Endodermal cell (in vitro differentiated cells): ENCODE results near the gene ZBTB20. TPM values are rescaled to one million over a fixed set of nuclear protein-coding genes. Genes with fewer than 3 reads are reported as not detected.

Source experiments
- DNase-seq: peaks from one replicate; pipeline ENCODE4 v3.0.0-alpha.2; 2017
- H3K27ac ChIP-seq: 2 replicates; pipeline ENCODE4 v1.5.1; 2013; ENCODE audit warnings: mild to moderate bottlenecking, low read depth, low read length, moderate library complexity
- H3K27me3 ChIP-seq: 2 replicates; pipeline ENCODE4 v1.6.1; 2013; ENCODE audit warnings: mild to moderate bottlenecking, low read length, moderate library complexity; ENCODE audit not compliant: insufficient read depth, control insufficient read depth, poor library complexity, severe bottlenecking
- H3K36me3 ChIP-seq: 2 replicates; pipeline ENCODE4 v1.7.0; 2013; ENCODE audit warnings: mild to moderate bottlenecking, low read length, moderate library complexity; ENCODE audit not compliant: control insufficient read depth, insufficient read depth
- H3K4me1 ChIP-seq: one replicate; pipeline ENCODE4 v1.7.0; 2013; ENCODE audit warnings: low read length; ENCODE audit not compliant: control insufficient read depth, insufficient read depth
- H3K4me3 ChIP-seq: 2 replicates; pipeline ENCODE4 v1.5.1; 2013; ENCODE audit warnings: mild to moderate bottlenecking, low read length, moderate library complexity
- H3K9ac ChIP-seq: 2 replicates; pipeline ENCODE4 v1.6.1; 2013; ENCODE audit warnings: mild to moderate bottlenecking, low read length, moderate library complexity; ENCODE audit not compliant: poor library complexity, severe bottlenecking; ENCODE audit errors: extremely low read depth
- H3K9me3 ChIP-seq: 2 replicates; pipeline ENCODE4 v1.6.1; 2013; ENCODE audit warnings: mild to moderate bottlenecking, low read length, moderate library complexity; ENCODE audit not compliant: control insufficient read depth
- H3K27ac Mint-ChIP-seq: 2 replicates; pipeline ENCODE4 v1.8.0; 2020; ENCODE audit warnings: mixed read lengths
- H3K27me3 Mint-ChIP-seq: 2 replicates; pipeline ENCODE4 v1.8.0; 2021; ENCODE audit warnings: mild to moderate bottlenecking, mixed read lengths; ENCODE audit not compliant: insufficient read depth
- H3K36me3 Mint-ChIP-seq: 2 replicates; pipeline ENCODE4 v1.8.0; 2020; ENCODE audit warnings: low read depth, mixed read lengths
- H3K4me1 Mint-ChIP-seq: 2 replicates; pipeline ENCODE4 v1.8.0; 2020; ENCODE audit warnings: mixed read lengths
- H3K4me3 Mint-ChIP-seq: 2 replicates; pipeline ENCODE4 v1.8.0; 2020; ENCODE audit warnings: mild to moderate bottlenecking, moderate library complexity, mixed read lengths
- H3K9me3 Mint-ChIP-seq: 2 replicates; pipeline ENCODE4 v1.8.0; 2020; ENCODE audit warnings: mild to moderate bottlenecking, mixed read lengths
- CTCF ChIP-seq: fragments of 200-600 bp; sonication (generic); conservative IDR thresholded peaks from 2 replicates; pipeline ENCODE4 v1.5.0; 2021; ENCODE audit warnings: antibody characterized with exemption, mild to moderate bottlenecking
- WGBS, 2 experiments: methylation state at CpG; one replicate each; pipeline versions ENCODE4 v1.1.5 to v1.1.7; 2013; ENCODE audit warnings: missing lambda C conversion rate in 2 of 2, mixed read lengths in 1 of 2; ENCODE audit not compliant: insufficient coverage in 1 of 2, insufficient read length in 1 of 2; 5-methylcytosine and 5-hydroxymethylcytosine counted together
- total RNA-seq, 2 donors: library from RNA; stranded (reverse); fragmentation: NEBNext Ultra II Directional in 1 of 2; extraction: Animal tissue kit (Norgen Biotek cat#: 25700) in 1 of 2; gene quantifications; 2 replicates in 1 of 2; 3 replicates in 1 of 2; pipeline ENCODE4 v1.2.1, GENCODE V29; 2021

Gene ZBTB20
- total RNA-seq, 2 donors from 2014 or later, result 1.6 to 2.9 TPM

- Mint-ChIP-seq H3K36me3 (no peaks in the 10 kb centered on the region), H3K27ac (no peak overlapping the region), H3K27me3 (no peaks in the 10 kb centered on the region), H3K4me1 (no peaks in the 10 kb centered on the region), H3K4me3 (no peak overlapping the region), H3K9me3 (no peaks in the 10 kb centered on the region)
- H3K4me3 ChIP-seq, result no peak overlapping the region
- TF ChIP-seq CTCF, result no peak
- DNase-seq, result no peak
- H3K9ac ChIP-seq, result no peak overlapping the region
- H3K36me3 ChIP-seq, result no peaks in the 10 kb centered on the region
- H3K27me3 ChIP-seq, result no peaks in the 10 kb centered on the region
- no peaks in the 10 kb centered on the region for H3K9me3 ChIP-seq
- WGBS, 2 experiments, result 89 to 95% methylated on average over 4 to 7 of the region's 7 CpGs
- H3K4me1 ChIP-seq, result no peaks in the 10 kb centered on the region
- no peak overlapping the region for H3K27ac ChIP-seq
These were observed 725.9 kb downstream of the ZBTB20 start for GRCh38 chr3:114421204-114421603.

GRCh38 chr3:114420072-114420471 is 727.0 kb downstream of the ZBTB20 start:
- no peak for TF ChIP-seq CTCF
- Histone ChIP-seq H3K4me3 (no peak overlapping the region), H3K27ac (no peak overlapping the region), H3K36me3 (no peaks in the 10 kb centered on the region), H3K4me1 (no peaks in the 10 kb centered on the region), H3K27me3 (no peaks in the 10 kb centered on the region), H3K9ac (no peak overlapping the region), H3K9me3 (no peaks in the 10 kb centered on the region)
- WGBS, 2 experiments, result 79 to 90% methylated on average over 2 to 3 of the region's 3 CpGs
- no peaks in the 10 kb centered on the region for H3K27me3 Mint-ChIP-seq
- no peak overlapping the region for H3K27ac Mint-ChIP-seq
- H3K4me3 Mint-ChIP-seq, result no peak overlapping the region
- DNase-seq, result no peak
- H3K4me1 Mint-ChIP-seq, result no peaks in the 10 kb centered on the region
- H3K36me3 Mint-ChIP-seq, result no peaks in the 10 kb centered on the region
- H3K9me3 Mint-ChIP-seq, result no peaks in the 10 kb centered on the region

- DNase-seq, result no peak
- Mint-ChIP-seq H3K36me3 (no peaks in the 10 kb centered on the region), H3K4me1 (no peaks in the 10 kb centered on the region), H3K27ac (no peak overlapping the region), H3K4me3 (no peak overlapping the region), H3K27me3 (no peaks in the 10 kb centered on the region), H3K9me3 (no peaks in the 10 kb centered on the region)
- H3K9me3 ChIP-seq, result no peaks in the 10 kb centered on the region
- TF ChIP-seq CTCF, result peak; percentile 88
- H3K36me3 ChIP-seq, result no peaks in the 10 kb centered on the region
- 42 to 57% methylated on average over 5 to 8 of the region's 8 CpGs for WGBS, 2 experiments
- no peak overlapping the region for H3K4me3 ChIP-seq
- H3K9ac ChIP-seq, result no peak overlapping the region
- no peak overlapping the region for H3K27ac ChIP-seq
- H3K4me1 ChIP-seq, result no peaks in the 10 kb centered on the region
- no peaks in the 10 kb centered on the region for H3K27me3 ChIP-seq
These were observed 728.2 kb downstream of the ZBTB20 start for GRCh38 chr3:114418724-114419543.
